T1000 (cell line): ENCODE measurements around the gene MMP17.
A peak's percentile ranks its signal among the peaks of the same experiment; 100 is the strongest.

Experiments used
- DNase-seq: peaks from one replicate; lab custom pipeline; 2025; ENCODE audit warnings: mixed read lengths; lab: John Stamatoyannopoulos, UW

Gene MMP17

DNA sequence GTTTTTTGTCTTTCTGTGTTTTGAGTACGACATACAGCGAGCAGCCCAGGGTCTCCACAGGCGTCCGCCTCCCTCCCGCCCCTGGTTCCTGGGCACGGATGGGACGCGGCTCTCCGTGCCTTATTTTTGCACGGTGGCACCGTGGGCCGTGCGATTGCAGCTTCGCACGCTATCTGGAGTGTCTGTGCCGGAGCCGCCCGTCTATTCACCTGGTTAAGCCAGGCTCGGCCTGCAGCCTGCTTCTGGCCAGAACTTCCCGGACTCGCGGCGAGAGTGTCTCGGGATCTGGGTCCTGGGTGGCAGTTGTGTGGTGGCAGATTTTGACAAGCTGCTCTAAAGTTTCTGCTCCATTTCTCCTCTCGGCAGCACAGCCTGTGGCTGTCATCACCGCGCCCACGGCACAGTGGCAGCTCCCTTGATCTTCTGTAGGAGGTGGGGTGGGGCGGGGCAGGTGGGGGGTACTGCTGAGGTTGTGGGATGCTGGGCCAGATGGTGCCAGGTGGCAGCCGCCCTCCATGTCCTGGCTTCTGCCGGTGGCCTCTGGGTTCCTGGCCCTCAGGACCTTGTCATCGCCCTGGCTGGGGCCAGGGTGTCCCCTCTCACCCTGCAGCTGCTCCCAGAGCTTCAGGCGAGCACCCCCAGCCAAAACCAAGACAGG, 2.9 kb downstream of the MMP17 start:
- no peak for DNase-seq

DNA sequence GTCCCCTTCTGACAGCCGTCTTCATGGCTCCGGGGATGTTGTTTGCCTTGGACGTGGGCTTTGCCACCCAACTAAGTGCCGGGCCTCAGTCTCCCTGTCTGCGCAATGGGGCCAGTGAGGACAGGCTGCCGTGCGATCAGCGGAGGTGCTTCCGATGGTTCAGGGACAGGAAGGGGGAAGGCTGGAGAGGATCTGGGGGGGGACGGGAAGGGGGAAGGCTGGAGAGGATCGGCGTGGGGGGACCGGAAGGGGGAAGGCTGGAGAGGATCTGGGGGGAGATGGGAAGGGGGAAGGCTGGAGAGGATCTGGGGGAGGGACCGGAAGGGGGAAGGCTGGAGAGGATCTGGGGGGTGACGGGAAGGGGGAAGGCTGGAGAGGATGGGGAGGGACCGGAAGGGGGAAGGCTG, 3.4 kb downstream of the MMP17 start:
- peak; percentile 36 for DNase-seq

DNA sequence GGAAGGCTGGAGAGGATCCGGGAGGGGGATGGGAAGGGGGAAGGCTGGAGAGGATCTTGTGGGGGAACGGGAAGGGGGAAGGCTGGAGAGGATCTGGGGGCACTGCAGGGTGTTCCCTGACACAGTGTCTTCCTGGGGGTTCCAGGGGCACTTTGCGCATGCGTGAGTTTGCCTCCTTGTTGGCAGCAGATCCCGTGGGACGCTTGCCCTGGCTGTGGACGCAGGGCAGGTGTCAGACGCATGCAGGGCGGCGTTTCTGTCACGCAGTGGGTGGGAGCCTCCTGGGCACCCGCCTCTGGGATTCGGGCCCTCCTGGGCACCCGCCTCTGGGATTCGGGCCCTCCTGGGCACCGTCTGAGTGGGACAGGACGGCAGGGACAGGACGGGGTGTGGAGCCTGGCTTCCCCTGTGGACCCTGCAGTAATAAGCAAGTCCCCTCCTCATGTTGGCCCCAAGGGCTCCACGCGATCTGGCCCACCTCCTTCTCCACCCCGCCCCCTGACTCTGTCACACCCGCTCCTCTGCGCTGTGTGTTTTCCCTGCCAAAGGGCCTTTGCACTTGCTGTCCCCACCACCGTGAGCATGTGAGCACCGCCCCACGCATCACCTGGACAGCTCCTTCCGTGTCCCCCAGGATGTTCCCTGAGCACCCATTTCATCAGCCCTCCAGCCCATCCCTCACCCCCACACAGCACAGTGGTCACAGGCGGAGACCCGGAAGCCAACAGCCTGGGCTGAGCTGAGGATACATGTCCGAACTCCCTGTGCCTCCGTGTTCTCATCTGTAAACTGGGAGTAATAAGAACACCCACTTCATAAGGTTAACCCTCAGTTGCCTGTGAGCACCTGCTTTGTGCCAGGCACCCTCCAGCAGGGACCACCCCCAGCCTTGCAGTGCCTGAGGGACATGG, 4.4 kb downstream of the MMP17 start:
- peak; percentile 50 for DNase-seq

DNA sequence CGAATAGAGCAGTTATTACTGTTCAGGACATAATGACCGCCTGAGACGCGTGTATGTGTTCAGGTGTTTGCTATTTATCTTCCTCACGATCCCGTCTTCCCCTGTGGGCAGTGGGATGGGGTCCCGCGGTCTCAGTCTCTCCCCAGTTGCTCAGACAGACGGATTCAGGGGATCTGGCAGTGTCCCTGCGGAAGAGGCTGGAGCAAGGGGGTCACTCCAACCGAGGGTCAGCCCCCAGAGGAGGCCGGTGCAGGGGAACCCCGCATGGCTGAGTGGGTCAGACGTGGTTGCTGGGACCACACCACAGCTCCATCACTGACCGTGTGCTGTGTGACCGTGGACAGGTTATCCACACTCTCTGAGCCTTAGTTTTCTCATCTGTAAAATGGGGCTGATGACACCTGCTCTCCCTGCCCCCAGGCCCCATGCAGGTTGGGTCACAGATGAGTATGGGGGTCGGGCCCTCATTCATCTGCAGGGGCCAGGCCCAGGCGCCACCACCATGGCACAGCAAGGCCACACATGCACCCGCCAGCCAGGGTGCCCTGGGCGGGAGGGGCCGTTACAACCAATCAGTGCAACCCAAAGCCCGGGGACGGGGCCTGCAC, 5.2 kb downstream of the MMP17 start:
- no peak for DNase-seq

DNA sequence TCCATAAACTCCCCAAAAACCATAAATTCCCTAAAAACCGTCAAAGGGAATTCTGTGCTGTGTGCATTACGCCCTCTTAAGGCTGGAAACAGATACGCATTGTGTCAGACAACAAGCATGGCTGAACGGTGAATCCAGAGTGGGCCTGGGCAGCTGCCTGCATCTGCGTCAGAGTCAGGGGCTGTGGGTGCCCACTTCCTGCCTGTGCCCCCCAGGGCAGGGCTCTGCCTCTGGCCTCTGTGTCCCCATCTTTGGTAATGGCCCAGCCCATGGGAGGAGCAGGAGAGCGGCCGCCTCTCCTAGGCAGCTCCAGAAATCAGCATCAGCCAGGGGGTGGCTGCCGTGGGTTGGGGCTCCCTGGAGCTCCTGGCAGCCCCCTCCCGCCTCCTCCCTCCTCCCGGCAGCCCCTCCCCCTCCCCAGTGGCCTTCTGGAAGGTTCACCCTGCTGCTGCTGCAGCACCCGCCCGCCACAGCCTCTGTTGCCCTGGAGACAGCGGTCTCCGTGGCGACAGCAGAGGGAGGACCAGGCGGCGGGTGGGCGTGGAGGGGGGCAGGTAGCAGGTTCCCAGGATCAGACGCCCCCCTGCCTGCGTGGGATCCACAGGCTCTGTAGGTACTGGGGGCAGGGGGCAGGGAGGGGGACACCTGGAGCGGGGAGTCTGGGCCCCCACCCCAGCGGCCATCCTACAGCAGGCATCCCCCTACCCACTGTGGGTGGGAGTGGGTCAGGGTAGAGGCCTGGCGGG, 5.9 kb downstream of the MMP17 start:
- no peak for DNase-seq

DNA sequence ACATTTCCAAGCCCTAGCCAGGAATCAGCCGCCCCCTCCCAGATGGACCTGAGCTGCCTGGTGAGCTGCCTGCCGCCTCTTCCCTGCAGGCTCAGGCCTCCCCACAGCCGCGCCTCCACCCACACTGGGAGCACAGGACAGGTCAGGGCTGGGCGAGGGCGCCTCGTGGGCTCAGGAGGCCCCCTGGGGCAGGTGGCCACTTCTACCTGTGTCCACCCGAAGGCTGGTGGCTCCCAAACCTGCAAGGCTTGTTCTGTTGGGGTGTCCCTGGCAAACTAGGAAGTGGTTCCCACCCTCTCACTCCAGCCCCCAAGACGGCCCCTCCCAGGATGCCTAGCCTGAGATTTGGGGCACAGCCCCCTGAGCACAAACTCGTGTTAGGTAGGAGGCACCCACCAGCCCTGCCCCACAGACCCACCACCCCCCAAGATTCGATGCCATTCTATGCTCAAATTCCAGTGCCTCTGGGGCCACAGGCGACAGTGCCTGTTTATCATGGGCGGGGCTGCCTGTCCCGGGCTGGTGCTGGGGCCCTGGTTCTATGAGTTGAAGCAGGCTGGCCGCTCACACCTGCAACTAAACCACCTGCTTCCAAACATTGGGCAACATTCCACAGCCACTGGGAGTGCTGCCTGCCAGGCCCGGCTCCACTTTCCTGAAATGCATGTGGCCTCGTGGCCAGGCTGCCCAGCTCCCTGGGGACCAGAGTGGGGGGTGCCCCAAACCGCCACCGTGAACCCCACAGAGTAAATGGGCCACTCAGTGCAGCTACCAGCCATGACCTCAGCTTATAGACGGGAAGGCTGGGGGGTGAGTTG, 6.8 kb downstream of the MMP17 start:
- DNase-seq, result no peak

DNA sequence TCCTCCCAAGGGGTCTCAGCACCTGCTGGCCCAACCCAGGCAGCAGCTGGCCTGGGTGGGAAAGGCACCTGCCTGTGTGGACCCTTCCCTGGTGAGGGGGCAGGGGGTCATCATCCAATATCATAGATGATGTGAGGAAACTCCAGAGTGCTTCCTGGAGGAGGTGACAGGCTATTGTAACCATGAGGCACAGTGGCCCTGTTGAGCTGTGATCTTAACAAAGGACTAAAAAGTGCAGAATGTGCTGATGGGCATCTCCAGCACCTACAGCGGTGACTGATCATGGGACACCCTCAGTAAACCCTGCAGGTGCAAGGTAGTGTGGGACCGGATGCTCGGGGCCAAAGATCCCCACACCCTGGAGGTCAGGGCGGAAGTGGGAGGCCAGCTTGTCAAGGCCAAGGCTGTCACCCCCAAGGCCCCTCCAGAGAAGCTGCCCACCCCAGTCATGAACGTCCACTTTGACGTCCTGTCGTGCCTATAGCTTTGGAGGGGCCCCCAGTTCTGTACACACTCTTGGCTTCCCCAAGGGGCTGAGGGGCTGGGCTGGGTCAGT, 7.5 kb downstream of the MMP17 start:
- no peak for DNase-seq

DNA sequence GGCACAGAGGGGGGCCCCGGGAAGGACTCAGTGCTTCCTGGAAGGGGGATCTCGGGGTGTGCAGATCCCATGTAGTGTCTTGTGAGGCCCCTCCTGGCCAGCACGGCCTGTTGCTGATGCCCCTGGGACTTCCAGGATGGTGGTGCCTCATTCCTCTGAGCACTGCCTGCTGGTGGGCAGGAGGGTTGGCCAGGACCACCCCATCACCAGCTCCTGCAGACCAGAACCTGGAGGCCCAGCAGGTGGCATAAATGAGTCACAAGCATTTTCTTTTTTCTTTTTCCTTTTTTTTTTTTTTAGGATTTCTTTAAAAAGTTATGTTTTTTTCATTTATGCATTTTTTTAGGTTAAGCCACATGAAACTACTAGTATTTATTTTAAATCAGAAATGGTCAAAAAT, 8.0 kb downstream of the MMP17 start:
- no peak for DNase-seq

DNA sequence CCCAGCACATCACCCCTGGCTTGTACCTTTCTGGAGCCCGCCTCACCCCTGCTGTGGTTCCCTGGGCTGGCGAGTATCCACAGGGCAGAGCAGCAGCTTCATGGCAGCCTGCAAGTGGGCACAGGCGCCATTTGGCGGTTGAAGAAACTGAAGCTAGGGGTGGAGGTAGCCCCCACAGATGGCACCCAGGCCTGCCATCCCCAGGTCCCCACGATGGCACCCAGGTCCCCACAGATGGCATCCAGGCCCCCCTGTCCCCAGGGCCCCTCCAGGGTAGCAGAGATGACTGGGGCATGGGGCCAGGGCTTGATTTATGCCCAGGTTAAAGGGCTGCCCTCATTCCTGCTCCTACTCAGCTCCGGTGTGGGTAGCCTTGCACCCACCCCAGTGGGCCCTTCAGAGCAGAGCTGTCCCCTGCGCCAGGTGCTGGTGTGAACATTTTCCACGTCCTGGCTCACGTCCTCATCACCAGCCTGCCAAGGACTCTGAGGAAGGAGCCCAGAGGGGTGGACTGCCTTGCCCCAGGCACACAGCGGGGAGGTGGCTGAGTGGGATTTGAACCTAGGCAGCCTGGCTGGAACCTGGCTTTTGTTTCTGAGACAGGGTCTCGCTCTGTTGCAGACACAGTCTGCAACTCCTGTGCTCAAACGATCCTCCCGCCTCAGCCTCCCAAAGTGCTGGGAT, 8.7 kb downstream of the MMP17 start:
- DNase-seq, result no peak

DNA sequence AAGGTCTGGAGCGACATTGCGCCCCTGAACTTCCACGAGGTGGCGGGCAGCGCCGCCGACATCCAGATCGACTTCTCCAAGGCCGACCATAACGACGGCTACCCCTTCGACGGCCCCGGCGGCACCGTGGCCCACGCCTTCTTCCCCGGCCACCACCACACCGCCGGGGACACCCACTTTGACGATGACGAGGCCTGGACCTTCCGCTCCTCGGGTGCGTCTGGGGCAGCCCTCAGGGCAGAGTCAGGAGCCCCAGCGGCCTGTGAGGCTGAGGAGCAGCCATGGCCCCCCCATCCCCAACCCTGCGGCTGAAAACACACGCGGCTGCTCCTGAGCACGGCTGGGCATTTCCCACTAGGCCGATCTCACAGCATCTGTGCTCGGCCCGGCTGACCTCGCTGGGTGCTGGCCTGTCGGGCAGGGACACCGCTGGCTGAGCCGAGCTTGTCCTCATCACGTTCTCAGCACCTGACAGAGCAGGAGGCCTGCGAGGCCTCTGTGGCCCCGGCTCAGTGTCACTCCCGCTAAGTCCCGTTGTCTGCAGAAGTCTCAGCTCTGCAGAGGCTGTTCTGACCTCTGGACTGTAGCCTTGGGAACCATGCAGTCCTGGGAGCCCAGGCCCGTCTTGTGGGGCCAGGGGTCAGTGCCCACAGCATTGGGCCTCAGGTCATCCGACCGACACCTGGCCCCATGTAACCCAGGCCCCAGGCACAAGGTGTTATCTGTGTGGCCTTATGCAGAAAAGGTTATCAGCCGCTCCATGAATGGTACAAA, 12.6 kb downstream of the MMP17 start:
- DNase-seq, result no peak

DNA sequence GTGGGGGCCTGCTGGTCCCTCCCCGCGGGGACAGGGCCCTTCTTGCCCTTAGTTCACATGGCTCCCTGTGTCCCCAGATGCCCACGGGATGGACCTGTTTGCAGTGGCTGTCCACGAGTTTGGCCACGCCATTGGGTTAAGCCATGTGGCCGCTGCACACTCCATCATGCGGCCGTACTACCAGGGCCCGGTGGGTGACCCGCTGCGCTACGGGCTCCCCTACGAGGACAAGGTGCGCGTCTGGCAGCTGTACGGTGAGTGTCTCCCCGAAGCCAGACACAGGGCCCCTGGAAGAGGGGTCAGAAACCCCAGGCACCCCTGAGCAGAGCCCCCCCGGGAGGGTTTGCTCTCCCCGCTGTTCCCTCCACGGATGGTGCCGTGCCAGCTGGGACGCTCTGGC, 13.4 kb downstream of the MMP17 start:
- no peak for DNase-seq

DNA sequence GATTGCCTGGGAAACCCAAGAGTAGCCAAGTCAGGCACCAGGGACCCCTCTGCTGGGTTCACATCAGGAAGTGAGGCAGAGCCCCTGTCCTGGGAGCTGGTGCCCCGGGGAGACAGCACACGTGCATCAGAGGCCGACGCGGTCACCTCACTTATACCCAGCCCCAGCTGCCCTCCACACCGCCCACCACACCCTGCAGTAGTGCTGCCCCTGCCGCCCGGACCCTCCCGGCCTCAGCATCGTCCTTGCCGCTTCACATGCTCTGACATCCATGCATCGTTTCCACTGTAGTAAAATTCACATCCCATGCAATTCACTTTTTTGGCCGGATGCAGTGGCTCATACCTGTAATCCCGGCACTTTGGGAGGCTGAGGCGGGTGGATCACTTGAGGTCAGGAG, 14.0 kb downstream of the MMP17 start:
- no peak for DNase-seq

DNA sequence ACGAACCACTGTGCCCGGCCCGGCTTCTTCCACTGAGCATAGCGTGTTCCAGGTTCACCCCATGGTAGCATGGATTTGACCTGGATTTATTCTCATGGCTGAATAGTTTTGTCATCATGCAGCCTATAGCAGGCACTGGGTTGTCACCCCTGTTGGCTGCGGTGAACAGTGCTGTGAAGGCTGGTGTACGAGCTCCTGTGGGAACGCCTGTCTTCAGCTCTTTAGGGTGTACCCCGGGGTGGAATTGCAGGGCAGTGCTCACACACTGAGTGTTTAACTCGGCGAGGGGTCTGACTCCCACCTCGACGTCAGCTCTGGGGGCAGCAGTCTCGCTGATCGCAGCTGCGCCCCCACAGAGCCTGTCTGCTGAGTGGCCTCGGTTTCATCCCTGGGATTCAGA, 15.3 kb downstream of the MMP17 start:
- no peak for DNase-seq

DNA sequence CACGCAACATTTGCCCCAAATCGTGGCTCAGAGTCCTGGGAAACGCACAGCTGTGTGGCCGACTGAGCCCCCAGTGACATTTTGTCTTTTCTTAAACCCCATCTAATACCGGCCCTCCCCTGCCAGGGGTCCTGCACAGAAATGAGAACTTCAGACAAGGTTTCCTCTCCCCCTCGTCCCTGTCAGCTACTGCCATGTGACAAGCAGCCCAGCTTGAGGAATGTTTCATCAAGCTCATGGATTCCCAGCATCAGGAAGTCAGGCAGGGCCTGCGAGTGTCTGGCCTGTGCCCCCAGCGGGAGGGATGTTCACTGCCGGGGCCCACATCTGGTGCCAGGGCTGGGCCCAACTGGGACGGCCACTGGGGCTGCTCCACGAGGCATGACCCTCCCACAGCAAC, 15.9 kb downstream of the MMP17 start:
- DNase-seq, result no peak

DNA sequence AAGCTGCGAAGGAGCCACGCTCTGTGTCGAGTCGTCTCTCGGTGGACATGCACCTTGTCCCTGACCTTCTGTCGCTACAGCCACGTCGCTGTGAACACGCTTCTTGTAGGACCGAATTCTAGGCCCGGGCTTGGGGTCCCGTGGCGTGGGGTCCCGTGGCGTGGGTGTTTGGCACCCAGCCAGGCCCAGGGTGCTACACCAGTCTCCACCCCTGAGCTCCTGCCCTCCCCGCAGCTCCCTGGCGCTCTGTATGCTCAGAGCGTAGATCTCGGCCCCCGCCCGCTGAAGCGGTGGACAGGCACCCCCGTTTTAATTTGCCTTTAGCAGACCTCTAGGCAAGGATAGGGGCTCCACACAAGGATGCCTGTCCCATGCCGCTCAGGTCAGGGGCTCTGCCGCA, 16.5 kb downstream of the MMP17 start:
- no peak for DNase-seq

DNA sequence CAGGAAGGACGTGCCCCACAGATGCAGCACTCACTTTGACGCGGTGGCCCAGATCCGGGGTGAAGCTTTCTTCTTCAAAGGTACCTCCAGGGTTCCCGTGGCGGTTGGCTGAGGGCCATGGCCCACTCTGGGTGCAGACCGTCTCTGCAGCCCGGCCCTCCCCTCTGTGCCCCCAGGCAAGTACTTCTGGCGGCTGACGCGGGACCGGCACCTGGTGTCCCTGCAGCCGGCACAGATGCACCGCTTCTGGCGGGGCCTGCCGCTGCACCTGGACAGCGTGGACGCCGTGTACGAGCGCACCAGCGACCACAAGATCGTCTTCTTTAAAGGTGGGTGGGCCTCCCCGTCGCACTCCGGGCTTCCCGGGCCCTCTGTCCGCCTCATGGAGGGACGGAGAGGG, 16.9 kb downstream of the MMP17 start:
- DNase-seq, result no peak

DNA sequence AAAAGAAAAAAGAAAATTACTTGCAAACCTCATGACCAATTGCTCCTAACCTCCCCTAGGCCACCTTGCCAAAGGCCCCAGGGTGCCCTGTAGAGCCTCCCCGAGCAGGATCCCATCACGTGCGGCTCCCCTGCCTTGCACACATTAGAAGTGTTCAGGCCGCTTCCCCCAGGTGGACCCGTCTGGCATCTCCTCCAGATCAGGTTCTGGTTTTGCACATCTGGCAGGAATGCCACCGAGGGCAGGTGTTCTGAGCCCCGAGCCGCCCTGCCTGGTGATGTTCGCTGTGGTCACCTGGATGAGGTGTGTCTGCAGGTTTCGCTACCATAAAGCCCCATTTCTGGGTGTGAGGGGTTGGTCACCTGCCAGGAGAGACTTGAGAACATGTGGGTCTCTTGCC, 19.3 kb downstream of the MMP17 start:
- DNase-seq, result no peak

DNA sequence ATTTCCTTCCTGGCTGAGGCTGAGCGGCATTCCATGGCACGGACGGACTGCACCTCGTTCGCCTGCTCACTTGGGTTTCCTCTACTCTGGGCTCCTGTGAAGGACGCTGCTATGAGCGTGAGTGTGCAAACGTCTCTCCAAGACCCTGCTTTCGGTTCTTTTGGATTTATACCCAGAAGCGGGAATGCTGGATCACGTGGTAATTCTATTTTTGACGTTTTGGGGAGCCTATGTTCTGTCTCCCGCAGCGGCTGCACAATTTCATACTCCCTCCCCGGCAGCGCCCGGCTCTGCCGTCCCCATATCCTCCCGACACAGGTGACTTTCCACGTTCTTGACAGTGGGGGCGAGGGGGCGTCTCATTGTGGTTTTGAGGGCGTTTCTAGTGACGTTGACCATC, 20.6 kb downstream of the MMP17 start:
- no peak for DNase-seq

DNA sequence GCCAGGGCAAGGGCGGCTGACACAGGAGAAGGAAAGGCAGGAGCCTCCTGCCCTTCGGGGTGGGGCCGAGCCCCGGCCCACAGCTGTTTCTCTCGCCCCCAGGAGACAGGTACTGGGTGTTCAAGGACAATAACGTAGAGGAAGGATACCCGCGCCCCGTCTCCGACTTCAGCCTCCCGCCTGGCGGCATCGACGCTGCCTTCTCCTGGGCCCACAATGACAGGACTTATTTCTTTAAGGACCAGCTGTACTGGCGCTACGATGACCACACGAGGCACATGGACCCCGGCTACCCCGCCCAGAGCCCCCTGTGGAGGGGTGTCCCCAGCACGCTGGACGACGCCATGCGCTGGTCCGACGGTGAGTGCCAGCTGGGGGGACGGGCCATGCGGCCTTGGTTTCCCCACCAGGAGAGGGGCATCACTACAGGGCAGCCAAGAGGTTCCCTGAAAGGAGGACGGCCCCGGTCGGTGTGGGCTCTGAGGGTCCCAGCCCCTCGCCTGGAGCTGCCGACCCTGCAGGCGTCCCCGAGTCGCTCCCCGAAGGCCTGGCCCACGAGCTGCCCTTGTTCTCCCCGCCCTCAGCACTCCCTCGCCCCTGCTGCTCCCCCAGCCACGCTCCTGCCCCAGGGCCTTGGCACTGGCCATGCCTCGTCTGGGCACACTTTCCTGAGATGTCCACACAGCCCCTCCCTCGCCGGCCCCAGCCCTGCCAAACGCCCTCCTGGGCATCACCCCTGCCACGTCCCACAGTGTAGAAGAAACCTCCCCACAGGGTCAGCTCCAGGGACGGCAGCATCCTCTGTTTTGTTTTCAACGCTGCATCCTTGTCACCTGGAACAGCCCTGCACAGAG, 21.7 kb downstream of the MMP17 start:
- no peak for DNase-seq
